HG02763 (cell line): ENCODE measurements around the gene BICD2.
A peak's percentile ranks its signal among the peaks of the same experiment; 100 is the strongest.

Source experiments
- ATAC-seq: cut with Tn5 transposase; IDR thresholded peaks from one replicate; pipeline ENCODE4 v1.9.1; 2021; ENCODE audit warnings: mild to moderate bottlenecking, moderate library complexity; ENCODE audit not compliant: unreplicated experiment

The BICD2 gene

DNA sequence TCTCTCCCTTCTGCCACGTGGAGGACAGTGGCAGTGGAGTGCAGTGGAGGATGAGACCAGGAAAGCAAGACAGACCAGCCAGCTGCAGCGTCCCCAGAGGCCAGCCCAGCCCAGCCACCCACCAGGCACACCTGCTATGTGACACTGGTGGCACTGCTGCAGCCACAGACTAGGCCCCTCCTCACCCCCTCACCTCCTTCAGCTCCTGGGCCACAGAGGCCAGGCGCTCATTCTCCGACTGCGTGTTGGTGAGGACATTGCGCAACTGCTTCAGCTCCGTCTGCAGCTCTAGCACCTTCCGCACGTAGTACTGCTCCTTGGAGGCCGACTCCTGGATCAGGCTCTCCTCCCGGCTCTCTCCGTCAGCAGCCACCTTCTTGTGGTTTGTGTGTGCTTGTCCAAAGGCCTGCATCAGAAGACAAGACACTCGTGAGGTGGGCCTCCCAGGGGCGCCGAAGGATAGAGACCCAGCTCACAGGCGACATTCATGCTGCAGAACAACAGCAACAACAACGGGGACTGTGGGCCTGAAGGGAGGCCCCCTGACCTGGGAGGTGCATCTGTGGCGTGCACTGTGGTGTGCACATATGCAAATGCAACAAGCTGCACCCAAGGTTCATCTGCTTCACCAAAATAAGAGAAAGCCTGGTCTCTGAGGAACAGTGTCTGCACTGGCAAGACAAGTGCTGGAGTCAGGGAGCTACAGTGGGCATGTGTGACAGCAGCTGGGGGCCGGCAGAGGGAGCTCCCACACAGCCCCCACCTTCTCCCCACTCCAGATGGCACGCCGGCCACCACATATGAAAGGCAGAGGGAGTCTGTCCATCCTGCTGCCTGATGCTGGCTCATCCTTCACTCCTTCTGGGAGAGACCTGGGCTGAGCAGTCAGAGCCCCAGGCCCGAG lies 35.5 kb downstream of the BICD2 start:
- peak; percentile 82 for ATAC-seq

DNA sequence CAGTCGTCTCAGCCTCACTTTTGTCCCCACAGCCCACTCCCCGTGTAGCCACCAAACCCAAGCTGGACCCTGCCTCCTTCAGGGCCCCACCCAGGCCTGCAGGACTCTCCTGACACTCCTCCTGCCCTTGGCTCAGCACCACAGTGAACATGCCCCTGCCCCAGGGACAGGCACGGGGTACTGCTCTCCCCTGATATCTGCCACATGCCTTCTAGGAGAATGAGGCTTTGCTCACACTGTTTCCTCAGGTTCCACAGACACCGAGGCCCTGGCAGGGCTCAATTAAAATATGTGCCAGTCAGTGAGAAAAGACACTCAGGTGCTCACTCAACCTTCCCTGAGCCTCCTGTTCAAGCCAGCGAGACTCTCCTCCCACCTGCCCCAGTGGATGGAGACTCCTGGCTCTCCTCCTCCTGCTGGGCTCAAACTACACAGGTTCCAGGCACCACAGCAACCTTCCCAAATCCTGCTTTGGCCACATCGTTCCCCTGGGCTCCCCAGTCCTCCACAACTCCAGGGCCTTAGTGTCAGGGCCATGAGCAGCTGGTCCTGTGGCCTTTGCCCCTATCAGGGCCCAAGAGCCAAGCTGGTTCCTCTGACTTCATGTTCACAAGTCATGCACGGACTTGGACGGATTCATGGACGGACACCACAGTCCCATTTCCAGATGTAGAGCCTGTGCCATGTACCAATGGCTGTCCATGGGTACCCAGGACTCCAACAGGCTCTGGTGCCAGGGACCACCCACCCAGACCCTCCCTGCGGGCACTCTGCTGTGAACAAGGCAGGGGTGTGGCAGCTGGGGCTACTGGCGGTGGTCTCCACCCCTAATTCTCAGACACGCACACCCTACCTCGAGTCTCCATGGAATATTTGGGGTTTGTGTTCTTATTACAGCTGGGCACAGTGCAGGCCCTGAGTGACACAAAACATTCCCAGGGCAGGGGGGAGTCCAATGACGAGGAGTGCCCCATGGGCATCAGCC lies 36.6 kb downstream of the BICD2 start:
- no peak for ATAC-seq

DNA sequence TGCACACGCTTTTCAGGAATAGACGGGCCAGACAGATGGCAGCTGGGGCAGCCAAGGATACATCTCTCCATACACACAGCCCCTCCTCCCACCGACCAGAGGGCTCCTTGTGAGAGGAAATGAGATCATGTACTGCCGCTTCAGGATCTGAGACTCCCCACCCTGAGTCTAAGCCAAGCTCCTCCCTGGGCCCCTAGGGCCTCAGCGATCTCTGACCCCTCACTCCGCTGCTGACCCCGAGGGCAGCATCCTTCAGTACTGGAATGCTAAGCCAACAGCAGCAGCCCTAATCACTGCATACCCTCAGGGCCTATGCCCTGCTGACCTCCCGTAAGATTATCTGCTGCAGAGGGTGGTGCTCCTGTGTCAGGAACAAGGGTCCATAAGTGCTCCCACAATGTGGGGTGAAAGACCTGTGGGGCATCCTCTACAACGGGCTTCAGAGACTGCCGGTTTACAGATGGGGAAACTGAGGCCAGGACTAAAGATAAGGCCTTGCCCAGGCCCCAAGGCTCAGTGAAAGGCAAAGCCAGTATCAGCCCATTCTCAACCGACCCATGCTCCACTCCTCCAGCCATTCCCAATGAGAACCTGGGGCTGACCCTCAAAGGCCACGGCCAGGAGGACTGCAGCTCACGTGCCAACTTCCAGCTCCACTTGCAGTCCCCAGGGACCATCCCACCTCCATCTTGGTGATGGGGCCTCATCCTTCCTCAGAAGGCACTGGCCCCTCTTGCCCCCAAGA lies 37.5 kb downstream of the BICD2 start:
- no peak for ATAC-seq

DNA sequence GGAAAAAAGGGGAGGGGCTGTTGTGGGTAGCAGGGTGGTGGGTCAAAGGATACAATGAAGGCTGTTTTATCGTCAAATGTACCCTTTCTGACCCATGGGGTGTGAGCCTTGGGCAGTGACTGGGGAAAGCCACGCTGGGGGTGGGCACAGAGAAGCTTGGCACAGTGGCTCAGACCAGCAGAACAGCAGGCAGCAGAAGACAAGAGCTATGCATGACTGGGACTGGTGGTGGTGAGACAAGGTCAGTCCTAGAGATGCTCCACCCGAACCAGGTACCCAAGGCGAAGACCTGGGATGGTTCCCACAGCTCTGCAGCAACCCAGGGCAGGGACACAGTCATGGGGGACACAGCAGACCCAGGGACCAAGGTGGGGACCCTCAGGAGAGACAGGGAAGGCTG lies 38.3 kb downstream of the BICD2 start:
- ATAC-seq: no peak

DNA sequence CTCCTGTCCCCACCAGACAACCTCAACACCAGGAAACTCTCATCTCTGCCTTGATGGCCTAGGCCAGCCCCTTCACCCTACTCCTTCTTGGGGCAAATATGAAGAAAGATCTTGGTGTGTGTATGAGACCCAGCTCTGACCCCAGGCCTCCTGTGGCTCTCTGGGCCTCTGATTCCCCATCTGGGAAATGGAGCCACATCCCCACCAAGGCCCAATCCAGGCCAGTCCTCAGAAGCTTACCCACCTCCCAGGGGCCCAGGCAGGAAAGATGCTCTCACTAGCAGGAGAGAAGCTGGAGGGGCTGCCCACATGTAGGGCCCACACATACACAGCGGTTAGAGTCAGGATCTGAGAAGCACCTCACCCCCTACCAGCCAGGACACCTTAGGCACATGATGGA lies 38.9 kb downstream of the BICD2 start:
- ATAC-seq: no peak

DNA sequence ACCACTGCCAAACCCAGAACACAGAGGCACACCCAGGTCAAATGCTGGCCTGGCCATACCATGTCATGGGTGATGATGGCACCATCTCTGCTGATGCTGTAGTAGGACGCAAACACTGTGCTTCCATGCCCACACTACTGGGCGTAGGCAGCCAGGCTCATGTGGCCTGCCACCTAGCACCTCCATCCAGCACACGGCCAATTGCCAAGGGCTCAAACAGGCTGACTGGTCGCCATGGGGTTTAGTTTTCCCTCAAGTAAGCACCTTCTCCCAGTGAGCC lies 39.4 kb downstream of the BICD2 start:
- ATAC-seq: no peak

DNA sequence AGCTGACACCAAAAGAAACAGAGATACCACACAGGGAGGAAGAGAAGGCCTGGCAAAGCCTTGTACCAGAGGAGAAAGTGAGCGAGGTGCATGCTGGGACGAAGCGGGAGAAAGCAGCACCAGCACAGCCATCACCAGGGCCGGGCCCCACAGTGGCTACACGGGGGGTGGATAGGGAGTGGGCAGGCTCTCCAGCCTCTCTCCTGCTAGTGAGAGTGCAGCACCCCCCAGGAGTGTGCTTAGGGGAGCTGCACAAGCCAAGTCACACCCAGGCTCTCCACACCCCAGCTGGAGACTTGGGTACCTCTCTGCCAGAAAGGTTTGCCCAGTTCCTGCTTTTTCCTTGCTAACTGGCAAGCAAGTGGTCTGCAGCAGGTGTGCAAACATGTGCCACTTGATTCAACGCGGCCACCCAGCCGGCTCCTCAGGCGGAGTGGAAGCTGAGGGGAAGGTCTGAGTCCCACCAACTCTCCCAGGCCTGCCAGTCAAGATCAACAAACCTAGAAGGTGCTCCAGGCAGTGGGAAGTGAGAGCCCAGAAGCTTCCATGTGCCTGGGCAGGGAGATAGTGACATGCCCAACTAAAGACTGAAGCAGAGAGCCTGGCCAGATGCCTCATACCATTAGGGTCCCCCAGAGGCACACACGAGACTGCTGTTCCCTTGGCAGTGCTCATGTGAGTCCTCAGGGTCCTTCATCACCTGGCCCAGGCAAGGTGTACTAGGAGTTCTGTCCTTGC lies 39.9 kb downstream of the BICD2 start:
- no peak for ATAC-seq

DNA sequence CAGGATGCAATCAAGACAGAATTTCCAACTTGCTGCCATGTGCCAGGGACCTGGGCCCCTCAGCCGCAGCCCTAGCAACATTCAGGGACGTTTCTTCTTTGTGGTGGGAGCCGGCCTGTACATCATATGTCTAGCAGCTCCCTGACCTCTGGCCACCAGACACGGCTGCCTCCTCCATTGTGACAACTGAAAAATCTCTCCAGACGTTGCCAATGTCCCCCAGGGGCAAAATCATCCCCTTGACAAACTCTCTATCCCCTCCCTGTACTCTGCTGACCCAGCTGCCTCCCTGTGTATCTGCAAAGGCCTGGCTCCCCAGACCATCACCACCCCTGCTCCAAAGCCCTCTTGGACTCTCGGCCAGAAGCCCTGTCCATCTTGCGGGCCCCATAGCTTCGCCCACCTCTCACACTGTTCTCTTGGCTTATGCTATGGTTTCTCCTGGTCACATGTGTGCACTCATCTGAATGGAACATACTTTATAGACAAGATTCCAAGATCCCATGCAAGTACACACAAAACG lies 40.8 kb downstream of the BICD2 start:
- ATAC-seq: no peak

DNA sequence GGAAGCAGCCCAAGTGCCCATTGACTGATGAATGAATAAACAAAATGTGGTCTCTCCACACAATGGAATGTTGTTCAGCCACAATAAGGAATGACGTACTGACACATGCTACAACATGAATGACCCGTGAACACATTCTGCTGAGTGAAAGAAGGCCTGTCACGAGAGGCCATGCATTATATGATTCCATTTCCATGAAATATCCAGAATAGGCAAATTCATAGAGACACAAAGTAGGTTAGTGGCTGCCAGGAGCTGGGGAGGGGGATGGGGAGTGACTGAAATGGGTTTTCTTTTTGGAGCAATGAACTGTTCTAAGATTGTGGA lies 41.4 kb downstream of the BICD2 start:
- ATAC-seq: no peak

DNA sequence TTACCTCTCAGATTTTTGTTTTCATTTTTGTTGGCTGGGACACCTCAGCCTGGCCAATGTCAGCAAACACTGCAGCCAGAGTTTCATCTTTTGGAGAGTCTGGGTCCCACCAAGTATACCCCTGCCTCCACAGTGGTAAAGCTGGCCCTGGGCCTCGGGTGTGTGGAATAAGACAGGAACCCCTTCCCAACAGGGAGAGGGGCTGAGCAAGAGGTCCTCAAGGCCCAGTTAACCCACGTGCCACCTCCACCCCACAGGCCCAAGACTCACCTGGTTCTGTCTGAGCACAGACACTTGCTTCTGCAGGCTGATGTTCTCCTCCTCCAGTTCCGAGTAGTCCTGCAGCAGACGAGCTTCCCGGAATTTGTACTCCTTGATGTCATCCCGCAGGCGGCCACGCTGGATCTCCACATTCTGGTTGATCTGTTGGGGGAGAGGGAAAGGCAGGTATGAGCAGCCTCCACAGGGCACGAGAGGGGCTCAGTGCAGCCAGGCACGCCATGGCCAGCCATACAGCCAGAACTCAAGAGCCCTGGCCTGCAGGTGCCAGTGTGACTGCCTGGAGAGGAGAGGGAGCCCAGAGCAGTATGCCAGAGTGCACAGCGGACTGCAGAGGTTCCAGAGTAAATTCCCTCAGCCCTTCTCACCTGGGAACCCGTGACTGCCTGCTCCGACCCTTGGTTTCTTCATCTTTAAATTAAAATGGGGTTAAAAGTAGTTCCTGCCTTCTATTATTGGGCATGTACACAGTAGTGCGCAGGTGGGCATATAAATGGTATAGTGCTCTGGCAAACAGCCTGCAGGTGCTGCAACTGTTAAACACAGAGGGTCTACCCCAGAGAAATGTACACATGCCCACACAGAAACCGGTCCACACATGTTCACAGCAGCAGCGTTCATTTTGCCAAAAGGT lies 42.0 kb downstream of the BICD2 start:
- no peak for ATAC-seq

DNA sequence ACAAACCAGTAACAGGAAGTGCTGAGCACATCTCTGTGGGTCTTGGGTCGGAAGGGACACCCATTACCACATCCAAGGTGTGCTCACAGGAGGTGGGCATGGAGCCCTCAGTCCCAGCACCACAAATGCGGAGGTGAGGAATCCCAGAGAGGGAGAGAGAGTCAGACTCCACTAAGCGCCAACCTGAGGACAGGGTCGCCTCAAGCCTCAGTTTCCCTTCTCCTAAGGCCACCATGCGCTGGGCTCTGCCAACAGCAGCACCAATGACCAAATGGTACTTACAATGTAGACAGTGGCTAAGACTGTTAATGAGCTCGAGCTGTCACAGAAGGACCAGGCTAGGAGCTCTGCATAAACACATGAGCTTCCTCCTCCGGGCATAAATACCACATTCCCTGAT lies 43.1 kb downstream of the BICD2 start:
- no peak for ATAC-seq

DNA sequence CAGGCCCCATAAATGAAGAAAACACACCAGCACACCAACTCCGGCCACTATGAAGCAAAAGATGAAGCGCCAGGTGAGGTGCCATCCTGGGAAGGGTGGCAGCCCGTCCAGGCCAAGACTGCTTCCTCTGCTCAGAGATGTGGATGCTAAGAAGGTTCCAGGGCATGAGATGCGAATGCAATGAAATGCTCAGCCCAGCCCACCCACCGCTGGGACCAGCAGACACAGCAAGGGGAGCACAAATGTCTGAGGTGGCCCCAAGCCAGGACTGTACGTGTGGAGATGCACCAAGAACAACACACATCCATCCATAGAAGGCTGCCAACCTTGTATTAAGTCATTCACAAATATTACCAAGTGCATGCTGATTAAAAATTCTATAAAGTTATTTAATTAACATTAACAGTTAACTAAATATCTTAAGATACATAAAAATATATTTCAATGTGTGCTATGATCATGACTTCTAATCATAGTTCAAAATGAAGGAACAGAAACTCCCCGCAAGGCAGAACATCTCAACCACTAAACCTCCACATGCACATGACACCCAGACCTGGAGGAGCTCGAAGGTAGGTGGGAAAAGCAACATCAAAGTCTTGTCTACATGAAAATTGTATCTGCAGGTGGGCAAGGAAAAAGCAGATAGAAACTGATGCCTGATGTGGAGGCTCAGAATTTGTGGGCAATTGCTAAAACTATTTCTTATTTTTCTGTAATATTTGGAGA lies 43.7 kb downstream of the BICD2 start:
- ATAC-seq: no peak

DNA sequence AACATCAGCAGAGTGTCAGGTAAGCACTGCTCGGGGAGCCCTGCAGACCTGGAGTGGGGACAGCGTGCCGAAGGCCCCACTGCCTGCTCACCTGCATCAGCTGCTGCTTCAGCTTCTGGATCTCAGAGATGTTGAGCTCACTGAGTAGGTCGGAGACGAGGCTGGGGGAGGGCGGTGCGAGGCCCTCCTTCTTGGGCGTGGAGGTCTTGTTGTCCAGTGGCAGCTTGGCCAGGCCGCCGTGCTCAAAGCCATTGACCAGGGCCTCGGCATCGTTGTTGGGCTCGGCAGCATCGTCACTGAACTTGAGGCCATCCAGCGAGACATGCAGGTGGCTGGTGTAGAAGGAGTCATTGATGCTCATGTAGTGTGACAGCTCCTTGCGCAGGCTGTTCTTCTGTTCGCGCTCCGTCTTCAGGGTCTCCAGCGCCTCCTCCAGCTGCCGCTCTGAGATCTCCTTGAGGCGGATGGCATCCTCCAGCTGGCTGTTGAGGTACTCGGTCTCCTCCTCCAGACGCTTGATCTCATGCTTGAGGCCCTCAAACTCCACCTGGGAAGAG lies 44.3 kb downstream of the BICD2 start:
- ATAC-seq: no peak

DNA sequence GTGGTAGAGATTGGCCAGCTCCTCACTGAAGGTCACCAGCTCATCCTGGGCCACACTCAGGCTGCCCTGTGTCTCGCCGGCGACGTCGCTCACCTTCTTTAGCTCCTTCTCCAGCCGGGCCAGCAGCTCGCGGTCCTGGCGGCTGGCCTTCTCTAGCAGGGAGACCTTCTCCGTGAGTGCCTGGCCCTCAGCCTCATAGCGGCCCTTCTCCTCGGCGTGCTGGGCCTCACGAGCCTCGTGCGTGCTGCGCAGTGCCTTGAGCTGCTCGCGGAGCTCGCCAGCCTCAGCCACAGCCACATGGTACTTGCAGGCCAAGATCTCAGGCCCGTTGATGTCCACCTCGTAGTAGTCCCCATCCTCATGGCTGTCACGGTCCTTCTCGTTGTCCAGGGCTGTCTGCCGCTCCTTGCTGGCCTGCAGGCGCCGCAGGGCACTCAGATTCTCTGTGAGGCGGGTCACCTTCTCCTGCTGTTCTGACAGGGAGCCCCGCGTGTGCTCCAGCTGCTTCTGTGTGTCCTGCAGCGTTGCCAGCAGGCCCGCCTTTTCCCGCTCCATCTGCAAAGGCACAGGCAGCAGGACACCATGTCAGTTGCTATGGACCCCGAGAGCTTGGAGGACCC lies 45.5 kb downstream of the BICD2 start:
- ATAC-seq: no peak

DNA sequence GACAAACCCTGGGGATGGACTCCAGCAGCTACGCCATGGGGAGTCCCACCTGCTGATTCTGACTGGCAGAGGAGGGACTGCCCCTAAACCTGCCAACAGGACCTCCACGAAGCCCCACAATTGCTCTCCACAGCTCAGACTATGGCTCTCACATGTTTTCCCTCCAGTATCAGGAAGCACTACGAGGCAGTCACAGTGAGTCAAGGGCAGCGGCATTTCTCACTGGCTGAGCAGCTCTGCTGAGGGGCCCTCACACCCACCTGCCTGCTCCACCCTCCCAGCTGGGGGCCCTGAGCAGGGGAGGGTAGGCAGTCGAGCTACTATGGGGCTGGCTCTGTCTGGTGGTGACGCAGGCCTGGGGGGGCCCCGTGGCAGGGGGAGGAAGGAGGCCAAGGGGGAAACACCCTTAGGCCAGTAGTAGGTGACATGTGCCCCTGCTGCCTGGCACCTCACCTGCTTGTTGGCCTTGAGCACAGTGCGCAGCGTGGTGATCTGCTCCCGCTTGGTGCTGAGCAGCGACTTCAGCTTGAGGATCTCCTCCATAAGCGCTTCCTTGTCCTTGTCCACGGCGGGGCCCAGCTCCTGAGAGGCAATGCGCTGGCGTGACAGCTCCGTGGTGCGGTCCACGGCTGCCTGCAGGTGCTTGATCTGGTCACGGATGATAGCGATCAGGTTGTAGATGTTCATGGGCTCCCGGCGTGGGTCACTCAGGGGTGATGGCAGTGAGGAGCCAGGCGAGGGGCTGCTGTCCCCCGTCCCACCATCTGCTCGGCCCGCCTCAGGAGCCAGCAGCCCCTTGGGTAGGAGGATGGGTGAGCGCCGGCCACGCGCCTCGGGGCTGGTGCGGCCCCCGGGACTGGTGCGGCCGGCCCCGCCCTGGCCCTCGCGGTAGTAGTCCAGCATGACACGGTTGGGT lies 46.3 kb downstream of the BICD2 start:
- ATAC-seq: no peak

DNA sequence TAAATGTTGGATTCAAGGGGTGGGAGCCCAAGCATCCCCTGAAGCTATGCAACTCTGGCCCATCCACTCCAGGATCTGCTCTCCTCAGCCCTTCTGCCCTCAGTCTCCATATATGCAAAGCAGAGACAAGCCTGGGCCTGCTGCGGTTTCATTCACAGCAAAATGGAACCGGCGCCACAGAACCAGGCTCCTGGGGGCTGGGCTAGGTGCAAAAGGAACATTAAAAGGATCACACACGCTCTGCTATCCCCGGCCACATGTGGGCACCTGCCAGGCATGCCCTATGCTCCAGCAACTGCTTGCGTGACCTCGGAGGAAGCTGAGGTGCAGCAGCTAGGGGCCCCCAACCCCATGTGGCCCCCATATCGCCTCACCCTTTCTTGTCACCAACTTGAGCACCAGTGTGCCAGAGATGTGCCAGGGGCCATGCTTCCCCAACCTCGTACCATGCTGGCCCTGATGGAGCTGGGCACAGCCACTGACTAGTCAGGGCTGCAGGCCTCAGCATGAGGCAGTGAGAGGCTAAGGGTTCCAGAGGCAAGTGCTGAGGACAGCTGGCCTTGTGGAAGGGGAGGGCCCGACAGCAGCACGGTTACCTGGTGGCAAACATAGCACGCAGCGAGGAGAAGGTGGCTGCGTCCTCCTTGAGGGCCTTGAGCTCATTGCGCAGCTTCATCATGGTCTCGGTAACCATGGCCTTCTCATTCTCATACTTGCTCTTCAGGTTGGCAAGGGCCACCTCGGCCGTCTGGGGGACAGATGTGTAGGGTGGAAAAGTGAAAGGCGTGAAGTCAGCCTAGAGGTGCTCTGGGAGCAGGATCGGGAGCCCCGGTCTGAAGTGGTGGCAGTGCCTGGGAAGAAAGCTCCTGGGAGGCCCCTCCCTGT lies 47.2 kb downstream of the BICD2 start:
- no peak for ATAC-seq
